Inflammatory macrophage treated with lipopolysaccharide for 4 hours (primary cell): ENCODE data around the gene GRPEL1.

Source experiments
- DNase-seq: peaks from one replicate; pipeline ENCODE4 v3.0.0-alpha.2; 2020

GRPEL1 gene

DNA sequence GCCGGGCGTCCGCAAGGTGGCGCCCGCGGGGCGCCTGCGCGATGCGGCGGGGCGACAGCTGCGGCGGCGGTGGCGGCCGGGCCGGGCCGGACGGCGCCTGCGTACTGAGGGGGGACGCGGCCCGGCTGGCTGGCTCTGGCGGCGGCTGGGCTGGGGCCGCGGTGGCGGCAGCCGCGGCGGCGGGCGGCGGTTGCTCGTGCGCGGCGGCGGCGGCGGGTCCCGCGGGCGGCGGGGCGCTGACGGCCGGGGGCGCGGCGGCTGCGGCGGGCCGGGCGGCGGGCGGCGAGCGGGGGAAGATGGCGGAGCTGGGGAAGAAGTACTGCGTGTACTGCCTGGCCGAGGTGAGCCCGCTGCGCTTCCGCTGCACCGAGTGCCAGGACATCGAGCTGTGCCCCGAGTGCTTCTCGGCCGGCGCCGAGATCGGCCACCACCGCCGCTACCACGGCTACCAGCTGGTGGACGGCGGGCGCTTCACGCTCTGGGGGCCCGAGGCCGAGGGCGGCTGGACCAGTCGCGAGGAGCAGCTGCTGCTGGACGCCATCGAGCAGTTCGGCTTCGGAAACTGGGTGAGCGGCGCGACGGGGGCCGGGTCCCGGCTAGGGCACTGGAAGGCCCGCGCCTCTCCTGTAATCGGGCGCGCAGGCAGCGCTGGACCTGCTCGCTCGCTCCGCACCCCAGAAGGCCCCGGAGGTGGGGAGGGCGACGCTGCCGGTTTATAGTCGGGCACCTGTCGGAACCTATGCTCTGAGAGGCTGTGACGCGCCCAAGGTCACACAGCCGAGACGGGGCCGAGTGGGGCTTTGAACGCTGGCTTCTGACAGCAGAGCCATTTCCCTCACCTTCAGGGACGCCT lies 24.4 kb downstream of the GRPEL1 start, which contains the start of gene TADA2B:
Gene TADA2B, plus strand, starts transcription at position 89 of the 853 bp plus-strand sequence. Its CDS starts 208 bp downstream, at position 297.
- DNase-seq, result peak; percentile 53

DNA sequence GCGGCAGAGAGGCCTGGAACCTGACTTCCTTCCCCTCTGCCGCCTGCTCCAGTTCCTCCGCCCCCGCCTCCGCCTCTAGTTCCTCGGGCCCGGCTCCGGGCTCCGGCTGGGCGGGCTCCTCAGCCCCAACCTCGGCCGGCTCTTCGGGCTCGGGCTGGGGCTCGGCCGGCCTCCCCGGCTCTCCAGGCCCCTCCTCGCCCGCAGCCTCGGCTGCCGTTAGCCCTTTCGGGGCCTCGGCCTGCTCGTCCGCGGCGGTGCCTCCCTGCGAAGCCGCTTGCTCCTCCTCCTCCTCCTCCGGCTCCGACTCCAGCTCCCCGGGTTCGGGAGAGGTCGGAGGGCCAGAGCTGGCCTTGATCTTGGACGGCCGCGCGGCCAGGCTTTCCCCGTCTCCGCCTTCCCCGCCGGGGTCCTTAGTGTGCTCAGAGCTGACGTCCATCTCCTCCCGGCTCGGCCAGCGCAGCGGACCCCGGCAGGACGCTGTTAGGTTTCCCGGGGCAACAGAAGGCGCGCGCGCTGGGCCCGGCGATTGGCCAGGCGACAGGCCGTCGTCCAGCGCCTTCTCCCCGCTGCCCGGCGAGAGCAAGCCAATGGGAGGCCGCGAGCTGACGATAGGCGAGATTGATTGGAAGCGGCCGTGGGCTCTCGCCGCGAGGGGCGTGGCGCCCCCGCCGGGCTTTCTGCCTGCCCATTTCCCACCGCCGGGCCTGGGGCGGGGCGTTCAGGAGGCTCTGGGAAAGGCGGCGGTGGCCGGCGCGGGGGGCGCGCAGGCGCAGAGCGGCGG lies 25.2 kb downstream of the GRPEL1 start:
- DNase-seq, result peak; percentile 99

DNA sequence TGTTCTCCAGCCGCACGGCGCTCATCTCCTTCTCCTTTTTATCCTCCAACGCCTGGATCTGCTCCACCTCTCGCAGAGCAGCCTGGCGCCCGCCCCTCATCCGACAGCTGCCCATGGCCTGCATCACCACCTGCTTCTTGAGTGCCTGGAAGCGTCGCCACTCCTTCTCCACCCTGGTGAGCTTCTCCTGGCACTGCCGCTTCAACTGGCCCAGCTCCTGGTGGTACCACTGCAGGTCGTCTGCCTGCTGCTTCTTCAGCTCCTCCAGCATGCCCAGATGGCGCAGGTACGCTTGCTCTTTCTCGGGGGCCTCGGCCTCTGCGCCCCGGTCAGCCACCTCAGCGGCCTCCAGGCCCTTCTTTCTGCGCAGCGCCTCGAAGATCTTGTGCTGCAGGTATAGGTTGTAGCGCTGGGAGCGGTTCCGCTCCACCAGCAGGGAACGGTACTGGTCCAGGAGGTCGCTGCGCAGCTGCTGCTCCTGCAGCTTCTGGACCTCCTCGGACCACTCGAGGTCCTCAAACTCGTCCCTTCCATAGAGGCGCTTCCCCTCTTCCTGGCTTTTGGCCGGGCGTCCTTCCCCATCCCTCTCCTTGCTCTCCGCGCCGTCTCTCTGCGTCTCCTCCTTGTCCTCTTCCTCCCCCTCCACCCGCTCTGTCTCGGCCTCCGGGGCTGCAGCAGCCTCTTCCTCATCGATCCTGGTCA lies 25.9 kb downstream of the GRPEL1 start:
- DNase-seq, result no peak

DNA sequence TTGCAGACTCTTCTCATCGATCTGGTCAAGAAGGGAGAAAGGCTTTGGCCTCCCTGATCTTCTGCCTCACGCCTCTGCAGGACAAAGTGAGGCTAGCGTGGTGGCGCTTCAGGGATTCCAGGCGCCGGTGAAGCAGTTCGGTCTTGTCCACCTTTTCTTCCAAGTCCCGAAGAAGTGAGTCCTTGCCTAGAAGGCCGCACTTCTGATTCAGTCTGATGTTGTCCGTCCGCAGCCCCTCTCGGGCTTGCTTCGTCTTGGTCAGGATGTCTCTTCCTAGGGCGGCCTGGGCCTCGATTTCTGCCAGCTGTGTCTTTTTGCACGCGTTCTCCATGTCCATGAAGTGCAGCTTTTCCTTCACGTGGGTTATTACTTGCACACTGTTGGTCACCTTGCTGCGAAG lies 26.6 kb downstream of the GRPEL1 start:
- no peak for DNase-seq

DNA sequence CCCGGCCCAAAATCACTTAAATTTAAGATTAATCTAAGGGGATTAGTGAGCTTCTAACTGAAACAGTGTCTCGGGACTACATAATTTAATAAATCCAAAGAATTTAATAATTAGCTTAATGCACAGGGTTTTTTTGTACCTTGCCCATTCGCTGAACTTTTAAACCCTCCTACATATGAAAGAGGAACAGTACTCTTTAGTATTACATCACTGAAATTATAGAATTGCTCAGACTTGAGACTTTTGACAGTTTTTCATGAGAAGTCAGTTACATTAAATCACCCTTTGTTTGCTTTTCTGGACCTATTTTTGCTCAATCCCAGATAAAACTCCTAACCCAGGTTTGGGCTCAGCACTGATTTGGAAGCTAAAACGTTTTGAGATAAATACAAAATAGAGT lies 27.1 kb downstream of the GRPEL1 start:
- DNase-seq, result peak; percentile 68

DNA sequence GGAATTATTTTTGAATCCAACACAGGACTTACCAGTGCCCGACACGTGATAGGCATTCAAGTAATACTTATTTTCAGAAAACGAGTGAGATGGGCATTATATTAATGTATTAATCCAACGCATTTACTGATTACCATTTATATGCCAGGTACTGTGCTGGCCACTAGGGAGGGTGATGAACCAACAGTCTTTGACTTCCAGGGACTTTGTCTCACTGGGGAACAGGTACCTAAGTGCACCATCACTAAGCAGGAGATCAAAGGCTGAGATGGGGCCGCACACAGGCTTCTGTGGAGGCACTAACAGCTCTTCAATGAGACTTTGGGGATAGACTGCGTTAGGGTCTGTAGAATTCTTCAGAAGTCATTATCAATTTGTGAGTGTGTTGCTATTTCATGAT lies 30.4 kb downstream of the GRPEL1 start:
- DNase-seq, result no peak

DNA sequence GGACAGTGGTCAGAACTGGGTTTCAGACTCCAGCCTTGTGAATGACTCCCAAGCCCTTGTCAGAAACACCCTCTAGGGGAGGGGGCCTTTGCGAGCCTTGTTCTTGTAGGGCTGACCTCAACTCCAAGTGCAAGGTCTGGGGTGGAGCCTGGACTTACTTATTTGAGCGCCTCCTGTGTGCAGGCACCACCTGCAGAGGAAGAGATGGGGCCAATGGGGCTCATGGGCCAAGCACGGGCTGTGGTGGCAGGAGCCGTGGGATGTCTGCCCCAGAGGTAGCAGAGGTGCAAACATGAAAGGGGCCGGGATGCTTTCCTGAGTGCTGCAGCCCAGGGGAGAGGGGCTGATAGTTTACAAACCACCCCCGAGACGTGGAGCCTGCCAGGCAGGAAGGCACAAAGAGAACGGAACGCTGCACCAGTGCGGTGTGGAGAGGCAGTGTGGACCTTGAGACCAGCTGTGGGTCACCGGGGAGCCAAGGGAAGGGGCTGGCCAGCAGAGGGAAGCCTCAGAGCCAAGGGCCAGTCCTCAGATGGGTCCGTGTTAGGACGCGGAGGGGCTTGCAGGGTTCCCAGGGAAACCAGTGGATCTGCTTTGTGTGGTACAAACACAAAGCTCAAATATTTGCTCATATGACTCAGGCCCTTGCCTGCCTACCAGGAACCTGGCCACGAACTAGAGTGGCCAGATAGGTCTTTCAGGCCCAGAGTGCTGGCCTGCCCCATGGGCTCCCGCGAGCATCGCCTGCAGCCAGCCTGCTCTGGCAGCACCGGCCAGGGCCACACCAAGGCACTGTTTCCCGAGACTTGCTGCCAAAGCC lies 33.4 kb downstream of the GRPEL1 start:
- DNase-seq, result no peak

DNA sequence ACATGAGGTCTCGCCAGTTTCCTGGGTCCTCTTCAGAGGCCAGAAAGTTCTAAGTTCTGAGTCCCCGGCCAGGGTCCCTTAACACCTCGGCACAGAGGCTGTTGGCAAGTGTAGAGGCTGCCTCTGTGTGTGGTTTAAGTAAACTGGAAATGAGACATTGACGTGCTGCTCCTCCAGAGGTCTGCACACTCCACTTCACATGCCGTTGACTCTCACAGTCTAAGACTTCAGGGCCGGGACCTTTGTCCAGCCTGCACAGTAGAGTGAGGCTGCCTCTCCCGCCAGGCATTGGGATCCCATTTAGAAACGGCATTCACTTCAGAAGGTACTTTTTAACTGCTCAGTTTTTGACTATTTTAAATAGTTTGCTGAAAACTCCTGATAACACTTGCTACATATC lies 35.3 kb downstream of the GRPEL1 start:
- DNase-seq, result no peak

DNA sequence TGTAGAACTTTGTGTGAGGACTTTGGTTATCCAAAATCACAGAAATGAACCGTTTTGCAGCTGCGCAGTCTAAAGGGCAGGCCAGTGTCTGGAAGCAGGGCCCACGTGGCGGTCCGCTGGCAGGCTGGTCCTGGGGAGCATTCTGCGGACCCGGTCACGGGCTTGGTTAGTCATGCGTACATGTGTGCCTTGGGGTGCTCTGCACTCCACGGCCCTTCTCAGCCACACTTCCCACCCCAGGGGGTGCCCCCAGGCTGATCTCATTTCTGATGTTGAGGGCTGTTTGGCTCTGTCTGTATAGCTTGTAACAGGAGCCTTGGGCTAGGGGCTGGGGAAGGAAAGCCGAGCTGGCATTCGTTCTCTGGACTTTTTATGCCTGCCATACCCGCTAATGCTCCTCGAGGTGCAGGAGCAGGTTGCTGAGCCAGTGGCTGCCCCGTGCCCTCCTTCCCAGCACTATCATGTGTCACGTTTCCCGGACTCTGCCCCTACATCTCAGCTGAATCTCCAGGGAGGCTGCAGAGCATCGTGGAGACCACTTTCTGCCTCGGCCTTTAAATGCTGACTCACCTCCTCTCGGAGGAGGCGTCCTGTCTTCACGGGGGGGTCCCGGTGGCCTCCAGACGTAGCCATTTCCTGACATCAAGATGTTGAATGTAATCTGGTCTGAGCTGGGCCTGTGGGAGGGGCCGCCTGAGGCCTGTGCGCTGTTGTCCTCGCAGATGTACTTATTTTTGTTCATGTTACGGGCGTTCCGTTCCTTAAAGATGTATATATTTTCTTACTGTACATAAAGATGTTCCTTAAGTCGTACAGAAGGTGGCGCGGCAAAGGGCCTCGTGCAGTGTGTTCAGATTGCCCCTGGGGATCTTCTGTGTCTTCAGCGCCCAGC lies 36.1 kb downstream of the GRPEL1 start:
- no peak for DNase-seq

DNA sequence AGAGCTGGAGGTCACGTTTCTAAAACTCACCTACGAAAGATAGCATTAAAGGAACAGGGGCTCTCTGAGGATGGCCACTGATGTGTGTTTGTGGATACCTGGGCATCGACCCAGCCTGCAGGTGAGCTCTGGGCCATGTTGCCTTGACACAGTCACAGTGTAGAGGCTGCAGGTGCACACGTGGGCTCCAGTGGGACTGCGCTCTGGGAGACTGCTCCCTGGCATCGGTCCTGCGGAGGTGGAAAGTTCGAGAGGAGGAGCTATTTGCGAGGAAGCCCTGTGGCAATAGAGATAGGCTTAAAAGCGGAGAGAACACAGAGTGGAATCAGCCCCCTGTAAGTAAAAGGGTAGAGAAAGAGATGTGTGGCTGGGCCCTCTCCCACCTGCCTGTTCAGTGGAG lies 37.0 kb downstream of the GRPEL1 start:
- DNase-seq, result no peak

DNA sequence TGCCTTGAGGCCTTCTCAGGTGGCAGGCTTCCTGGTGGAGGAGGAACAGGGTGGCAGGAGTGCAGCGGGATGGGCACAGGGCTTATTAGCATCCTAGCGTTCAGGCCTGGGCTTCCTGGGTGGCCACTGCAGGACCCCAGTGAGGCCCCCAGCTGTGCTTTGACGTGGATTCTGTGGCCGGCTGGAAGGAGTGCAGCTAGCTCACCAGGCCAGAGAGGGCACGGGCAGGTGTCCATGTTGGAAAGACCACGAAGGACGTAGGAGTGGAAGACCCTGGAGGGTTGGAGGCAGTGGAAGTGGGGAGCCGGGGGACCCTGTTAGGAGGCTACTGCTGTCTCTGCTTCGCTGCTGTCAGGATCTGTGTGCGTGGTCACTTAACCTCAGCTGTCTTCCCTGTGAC lies 37.9 kb downstream of the GRPEL1 start:
- no peak for DNase-seq

DNA sequence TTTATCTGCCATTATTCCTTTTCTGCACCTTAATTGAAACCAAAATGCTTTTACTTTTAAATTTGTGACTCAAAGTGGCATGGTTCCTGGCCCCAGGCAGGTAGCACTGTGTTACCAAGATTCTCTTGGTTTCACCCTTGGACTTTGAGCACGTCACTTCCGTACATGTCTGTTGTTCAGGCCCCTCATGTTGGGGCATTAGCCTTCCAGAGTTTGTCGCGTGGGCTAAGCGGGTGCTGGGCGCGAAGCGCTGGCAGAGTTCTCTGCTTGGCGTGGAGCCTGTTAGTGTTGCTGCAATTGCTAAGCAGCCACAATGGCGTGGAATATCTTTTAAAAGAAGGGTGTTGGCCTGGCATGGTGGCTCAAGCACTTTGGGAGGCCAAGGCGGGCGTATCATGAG lies 38.7 kb downstream of the GRPEL1 start:
- no peak for DNase-seq

DNA sequence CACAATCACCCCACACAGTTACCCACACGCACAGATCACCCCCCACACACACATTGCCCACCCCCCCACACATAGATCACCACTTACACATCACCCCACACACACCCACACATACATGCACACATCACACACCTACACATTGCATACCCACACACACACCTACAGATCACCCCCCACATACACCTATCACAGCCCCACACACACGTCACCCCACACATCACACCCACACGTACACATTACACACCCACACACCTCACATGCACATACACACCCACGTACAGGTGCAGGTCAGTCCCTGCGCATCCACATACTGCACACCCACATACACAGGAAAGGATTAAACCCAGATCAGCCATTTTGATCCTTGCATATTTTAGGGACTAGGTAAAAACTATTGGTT lies 40.0 kb downstream of the GRPEL1 start:
- no peak for DNase-seq

DNA sequence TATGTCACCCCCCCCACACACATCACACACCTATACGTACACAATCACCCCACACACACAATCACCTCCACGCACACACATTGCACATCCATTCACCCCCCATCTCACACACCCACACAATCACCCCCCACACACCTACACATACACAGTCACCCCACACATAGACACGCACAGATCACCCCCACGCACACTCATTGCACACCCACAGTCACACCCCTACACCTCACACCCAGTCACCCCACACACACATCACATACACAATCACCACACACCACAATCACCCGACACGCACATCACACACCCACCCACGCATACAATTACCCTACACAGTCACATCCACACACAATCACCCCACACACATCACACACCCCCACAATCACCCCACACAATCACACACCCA lies 40.6 kb downstream of the GRPEL1 start:
- DNase-seq, result no peak

DNA sequence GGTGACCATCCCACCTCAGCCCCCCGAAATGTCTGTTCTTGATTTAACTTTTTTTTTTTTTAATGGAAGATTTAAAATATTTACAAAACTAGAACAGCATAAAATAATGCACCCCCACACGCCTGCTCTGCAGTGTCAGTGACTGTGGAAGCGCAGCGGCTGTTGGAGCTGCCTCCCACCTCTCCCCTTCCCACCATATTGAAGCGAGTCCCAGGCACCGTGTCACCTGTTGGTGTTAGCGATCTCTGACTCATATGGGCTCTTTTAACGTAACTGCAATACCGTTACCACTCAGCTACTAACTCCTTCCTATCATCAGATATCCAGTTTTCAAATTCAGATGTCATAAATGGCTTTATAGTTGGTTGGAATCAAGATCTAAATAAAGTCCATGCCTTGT lies 41.8 kb downstream of the GRPEL1 start:
- DNase-seq, result no peak

DNA sequence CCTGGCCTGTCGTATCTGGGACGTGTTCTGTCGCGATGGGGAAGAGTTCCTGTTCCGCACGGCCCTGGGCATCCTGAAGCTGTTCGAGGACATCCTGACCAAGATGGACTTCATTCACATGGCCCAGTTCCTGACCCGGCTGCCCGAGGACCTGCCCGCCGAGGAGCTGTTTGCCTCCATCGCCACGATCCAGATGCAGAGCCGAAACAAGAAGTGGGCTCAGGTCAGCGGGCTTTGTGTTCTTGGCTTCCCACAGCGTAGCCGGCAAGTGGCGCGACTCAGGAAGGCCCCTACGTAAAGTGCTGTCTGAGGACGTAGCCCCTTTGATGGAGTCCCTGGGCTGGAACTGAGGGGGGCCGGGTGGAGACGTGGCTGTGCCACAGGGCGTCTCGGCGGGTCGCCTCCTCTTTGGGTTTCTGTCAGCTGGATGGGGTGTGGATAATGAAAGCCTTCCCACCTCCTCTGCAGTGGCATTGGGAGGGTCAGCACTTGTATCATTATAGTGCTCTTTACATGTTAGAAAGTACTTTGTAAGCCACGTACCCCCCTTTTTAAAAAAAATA lies 42.7 kb downstream of the GRPEL1 start:
- DNase-seq, result no peak

DNA sequence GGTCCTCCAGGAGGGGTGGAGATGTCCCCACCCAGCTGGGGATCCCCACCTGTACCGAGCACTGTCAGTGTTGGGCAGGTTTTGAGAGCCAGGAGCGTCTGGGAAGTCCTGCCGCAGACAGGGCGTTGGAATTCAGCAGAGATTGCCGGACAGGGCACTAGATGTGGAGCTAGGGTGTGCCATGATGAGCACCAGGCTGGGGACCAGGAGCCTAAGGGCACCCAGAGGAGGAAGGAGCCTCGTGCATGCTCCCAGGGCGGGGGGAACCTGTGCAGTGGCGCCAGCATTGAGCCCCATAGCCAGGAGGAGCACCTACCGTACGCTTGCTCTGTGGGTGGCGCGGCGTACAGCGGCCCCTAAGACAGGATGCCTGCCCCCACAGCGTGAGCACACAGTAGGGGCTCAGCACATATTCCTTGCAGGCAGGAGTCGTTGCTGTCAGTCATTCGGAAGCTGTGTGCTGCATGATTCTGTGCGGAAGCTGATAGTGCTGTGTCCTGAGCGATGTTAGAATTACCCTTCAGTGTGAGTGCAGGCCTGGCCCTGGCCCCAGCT lies 43.5 kb downstream of the GRPEL1 start:
- no peak for DNase-seq

DNA sequence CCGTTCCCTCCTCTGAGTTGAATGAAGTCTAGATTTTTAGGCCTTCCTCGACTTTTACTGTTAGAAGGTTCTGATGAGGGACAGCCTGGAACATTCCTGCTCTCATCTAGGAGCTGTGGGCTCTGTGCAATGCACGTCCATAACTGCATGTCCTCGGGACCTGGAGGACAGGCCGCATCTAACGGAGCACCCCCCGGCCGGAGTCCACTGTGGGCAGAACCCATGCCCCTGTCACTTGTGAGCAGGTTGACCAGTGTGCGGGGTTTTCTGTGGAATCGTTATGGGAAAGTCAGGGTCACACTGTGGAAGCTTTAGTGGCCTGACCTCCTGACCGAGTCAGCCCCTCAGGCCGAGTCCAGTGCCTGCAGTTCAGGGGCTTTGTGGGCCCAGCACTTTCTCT lies 44.0 kb downstream of the GRPEL1 start:
- DNase-seq, result no peak

DNA sequence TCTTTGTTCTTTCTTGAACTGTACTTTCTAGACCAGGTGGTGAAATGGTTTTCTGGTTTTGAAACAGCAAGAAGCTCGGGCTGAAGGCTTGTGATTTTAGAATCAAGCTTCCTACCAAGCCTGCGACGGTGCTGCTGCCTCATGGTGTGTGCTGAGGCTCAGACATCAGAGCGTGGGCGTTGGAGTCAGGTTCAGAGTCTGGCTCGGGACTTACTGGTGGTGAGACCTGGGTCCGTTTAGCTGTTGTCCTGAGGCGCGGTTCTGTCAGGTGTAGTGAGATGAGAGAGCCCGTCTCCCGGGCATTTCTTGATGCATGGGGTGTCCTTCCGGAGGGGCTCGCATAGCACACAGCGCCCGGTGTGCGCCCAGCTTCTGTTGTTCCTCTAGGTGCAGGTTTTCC lies 44.4 kb downstream of the GRPEL1 start:
- DNase-seq, result no peak

DNA sequence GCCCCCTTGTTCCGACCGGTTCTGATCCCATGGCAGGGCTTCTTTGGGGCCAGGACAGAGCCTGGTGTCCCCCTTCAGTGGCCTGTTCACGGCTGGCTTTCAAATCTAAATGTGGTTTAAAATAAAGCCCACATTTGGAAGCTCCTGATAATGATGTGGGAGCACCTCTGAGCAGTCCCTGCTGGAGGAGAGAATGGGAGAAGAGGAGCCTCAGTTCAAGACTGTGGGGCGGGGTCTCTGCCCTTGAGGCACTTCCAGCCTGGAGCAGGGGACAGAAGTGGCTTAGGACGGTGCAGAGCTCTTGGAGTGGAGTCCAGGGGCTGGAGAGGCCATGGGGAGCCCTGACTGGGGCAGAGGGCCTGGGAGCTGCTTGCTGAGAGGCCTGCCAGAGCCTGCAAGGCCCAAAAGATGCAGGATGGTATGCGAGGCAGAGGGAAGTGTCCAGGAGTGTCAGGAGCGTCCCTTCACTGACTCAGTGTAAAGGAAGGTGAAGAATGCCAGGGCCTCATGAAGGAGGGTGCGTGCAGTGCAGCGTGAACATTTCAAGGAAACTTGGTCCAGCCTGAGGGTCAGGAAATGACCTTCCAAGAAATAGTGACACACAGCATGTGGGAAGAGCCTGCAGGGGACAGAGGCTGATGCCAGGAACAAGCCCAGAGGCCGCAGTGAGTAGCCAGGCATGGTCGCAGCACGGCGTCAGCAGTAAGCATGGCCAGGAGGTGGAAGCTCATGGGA lies 45.8 kb downstream of the GRPEL1 start:
- no peak for DNase-seq
